ENCODE results near the gene PDE6A.
A peak's percentile ranks its signal among the peaks of the same experiment; 100 is the strongest.
"Not testable (repeated sequence)": the region's sequence is repeated elsewhere in the genome, so short reads cannot be mapped to it uniquely, and the experiment has no call there.

PDE6A gene

DNA sequence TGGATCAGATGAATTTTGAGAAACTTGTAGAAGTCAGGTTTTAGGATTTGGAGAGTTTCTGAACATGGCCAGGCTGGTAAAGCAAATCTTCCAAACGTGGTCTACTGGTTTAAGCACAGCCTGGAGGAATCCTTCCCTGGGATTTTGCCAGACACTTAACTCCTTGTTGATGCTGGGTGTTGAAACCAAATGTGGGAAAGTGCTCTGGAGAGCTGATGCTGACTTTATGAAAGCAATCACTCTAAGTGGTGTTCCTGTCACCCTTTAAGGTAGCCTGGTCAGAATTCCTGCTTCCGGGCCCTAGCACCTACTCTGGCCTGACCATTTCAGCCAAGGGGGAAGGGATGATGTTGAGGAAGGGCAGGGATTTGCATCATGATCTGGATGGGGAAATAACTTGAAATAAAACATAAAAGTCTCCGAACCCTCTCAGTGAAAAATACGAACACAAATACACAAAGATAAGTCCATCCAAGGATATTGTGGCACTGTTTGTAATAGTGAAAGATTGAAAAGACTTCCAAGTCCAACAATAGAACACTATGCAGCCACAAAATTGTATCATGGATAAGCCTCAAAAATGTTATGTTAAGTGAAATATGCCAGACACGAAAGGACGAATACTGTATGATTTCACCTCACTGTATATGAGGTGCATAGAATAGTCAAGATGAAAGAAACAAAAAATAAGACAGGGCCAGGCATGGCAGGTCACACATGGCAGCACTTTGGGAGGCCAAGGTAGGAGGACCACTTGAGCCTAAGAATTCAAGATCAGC is 57.7 kb downstream of the PDE6A start:
- H3K4me3 ChIP-seq (ENCODE audit: low read length) = no peak overlapping the region
- DNase-seq (ENCODE audit: low read depth) = peak; percentile 49
- TF ChIP-seq, protein P1, sequence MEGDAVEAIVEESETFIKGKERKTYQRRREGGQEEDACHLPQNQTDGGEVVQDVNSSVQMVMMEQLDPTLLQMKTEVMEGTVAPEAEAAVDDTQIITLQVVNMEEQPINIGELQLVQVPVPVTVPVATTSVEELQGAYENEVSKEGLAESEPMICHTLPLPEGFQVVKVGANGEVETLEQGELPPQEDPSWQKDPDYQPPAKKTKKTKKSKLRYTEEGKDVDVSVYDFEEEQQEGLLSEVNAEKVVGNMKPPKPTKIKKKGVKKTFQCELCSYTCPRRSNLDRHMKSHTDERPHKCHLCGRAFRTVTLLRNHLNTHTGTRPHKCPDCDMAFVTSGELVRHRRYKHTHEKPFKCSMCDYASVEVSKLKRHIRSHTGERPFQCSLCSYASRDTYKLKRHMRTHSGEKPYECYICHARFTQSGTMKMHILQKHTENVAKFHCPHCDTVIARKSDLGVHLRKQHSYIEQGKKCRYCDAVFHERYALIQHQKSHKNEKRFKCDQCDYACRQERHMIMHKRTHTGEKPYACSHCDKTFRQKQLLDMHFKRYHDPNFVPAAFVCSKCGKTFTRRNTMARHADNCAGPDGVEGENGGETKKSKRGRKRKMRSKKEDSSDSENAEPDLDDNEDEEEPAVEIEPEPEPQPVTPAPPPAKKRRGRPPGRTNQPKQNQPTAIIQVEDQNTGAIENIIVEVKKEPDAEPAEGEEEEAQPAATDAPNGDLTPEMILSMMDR (IDR thresholded peaks at IDR 0.05; ENCODE audit: insufficient read depth, low read depth, low read length, missing control alignments) = no peak

DNA sequence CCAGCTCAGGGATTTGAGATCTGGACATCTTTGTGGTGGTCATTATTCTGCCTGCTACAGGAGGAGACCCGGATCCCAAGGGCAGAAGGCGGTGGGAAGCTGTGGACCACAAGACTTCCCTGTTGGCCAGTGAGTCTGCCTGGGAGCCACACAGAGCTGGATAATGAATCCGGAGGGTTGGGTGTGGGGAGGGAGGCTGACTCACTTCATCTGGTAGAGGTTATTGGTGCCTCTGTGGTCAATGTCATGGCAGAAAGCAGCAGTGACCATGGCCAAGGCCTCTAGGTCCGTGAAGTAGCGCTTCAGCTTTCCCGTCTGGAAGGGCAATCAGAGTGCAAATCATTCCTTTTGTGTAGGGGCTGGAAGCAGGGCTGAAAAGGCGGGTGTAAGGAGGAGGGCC is 58.5 kb downstream of the PDE6A start:
- TF ChIP-seq, protein P1 (IDR thresholded peaks at IDR 0.05; ENCODE audit: insufficient read depth, low read depth, low read length, missing control alignments) = no peak
- H3K4me3 ChIP-seq (ENCODE audit: low read length) = no peak overlapping the region
- DNase-seq (ENCODE audit: low read depth) = no peak

DNA sequence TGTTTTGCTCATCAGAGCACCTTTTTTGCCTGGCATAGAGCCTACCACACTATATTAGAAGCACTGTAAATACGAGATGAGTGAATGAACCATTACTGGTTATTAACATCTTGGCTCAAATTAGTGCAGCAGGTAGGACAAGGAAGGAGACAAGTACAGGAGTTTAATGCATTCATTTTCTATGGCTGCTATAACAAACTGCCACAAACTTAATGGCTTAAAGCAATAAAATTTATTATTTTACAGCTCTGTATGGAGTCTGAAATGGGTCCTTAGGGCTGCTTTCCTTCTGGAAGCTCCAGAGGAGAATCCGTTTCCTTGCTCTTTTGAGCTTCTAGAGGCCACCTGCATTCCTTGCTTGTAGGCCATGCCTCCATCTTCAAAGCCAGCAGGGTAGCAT is 59.1 kb downstream of the PDE6A start:
- TF ChIP-seq, protein P1 (IDR thresholded peaks at IDR 0.05; ENCODE audit: insufficient read depth, low read depth, low read length, missing control alignments) = no peak
- H3K4me3 ChIP-seq (ENCODE audit: low read length) = no peak overlapping the region

DNA sequence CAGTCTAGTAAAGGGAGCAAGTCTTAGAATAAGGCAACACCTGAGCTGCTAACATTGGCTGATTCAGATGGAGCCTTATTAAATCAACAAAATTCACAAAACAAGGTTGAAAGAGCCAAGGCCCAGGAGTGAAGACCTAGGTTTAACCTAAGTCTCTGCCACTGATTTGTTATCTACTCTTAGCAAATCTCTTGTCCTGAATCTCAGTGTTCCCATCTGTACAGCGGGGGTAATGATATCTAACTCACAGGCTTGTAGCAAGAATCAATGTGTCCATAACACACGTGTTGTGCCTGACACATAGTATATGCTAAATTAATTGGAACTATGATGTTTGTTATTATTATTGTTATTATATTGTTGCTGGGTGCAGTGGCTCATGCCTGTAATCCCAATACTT is 61.0 kb downstream of the PDE6A start:
- TF ChIP-seq, protein P1 (IDR thresholded peaks at IDR 0.05; ENCODE audit: insufficient read depth, low read depth, low read length, missing control alignments) = no peak
- H3K4me3 ChIP-seq (ENCODE audit: low read length) = no peak overlapping the region
- DNase-seq (ENCODE audit: low read depth) = no peak

More for the DNA sequence above, 59.1 kb downstream of the PDE6A start:
- no peak for DNase-seq (ENCODE audit: low read depth)

DNA sequence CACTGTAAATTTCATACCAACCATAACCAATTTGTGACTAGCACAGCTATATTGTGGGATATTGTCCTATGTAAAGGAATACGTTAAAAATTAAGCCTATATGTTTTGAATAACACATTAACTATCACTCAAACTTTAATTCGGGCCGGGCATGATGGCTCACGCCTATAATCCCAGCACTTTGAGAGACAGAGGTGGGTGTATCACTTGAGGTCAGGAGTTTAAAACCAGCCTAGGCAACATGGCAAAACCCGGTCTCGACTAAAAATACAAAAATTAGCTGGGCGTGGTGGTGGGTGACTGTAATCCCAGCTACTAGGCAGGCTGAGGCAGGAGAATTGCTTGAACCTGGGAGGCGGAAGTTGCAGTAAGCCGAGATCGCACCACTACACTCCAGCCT is 62.0 kb downstream of the PDE6A start:
- not testable (repeated sequence) for H3K4me3 ChIP-seq (ENCODE audit: low read length)
- DNase-seq (ENCODE audit: low read depth) = peak; percentile 33

DNA sequence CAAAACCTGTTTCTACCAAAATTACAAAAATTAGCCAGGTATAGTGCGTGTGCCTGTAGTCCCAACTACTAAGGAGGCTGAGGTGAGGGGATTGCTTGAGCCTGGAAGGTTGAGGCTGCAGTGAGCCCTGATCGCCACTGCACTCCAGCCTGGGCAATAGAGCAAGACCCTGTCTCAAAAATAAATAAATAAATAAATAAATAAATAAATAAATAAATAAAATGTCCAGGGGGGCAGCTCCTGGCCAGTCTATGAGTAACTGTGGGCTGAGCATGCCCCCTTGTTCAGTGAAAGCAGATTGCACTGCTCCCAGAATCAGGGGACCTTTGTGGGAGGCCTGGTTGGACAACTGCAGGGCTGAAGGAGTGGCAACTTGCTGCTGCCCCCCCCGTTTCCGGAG is 62.7 kb downstream of the PDE6A start:
- no peak overlapping the region for H3K4me3 ChIP-seq (ENCODE audit: low read length)
- TF ChIP-seq, protein P1 (IDR thresholded peaks at IDR 0.05; ENCODE audit: insufficient read depth, low read depth, low read length, missing control alignments) = no peak
- DNase-seq (ENCODE audit: low read depth) = no peak

DNA sequence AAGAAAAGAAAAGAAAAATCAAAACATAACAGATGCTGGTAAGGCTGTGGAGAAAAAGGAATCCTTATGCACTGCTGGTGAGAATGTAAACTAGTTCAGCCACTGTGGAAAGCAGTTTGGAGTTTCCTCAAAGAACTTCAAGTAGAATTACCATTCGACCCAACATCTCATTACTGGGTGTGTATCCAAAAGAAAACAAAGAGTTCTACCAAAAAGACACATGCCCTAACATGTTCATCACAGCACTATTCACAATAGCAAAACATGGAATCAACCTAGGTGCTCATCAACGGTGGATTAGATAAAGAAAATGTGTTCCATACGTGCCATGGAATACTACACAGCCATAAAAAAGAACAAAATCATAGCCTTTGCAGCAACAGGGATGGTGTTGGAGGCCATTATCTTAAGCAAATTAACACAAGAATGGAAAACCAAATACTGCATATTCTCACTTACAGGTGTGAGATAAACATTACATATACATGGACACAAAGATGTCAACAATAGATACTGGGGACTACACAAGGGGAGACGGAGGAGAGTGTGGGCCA is 63.4 kb downstream of the PDE6A start:
- TF ChIP-seq, protein P1 (IDR thresholded peaks at IDR 0.05; ENCODE audit: insufficient read depth, low read depth, low read length, missing control alignments) = no peak
- peak; percentile 68 for DNase-seq (ENCODE audit: low read depth)
- H3K4me3 ChIP-seq (ENCODE audit: low read length) = no peak overlapping the region

DNA sequence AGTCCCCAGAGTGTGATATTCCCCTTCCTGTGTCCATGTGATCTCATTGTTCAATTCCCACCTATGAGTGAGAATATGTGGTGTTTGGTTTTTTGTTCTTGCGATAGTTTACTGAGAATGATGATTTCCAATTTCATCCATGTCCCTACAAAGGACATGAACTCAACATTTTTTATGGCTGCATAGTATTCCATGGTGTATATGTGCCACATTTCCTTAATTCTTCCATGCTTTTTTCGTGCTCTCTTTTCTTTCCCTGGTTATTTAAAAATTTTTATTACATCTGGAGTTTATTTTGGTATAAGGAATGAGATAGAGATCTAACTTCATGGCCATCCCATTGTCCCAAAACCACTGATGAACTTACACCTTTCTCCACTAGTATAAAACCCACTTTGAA is 65.0 kb downstream of the PDE6A start:
- not testable (repeated sequence) for H3K4me3 ChIP-seq (ENCODE audit: low read length); DNase-seq (ENCODE audit: low read depth)
